PC-9 (cell line): ENCODE data around the gene UBE2M. TPM values are rescaled to one million over a fixed set of nuclear protein-coding genes. Genes with fewer than 3 reads are reported as not detected.
"Not testable (repeated sequence)": the region's sequence is repeated elsewhere in the genome, so short reads cannot be mapped to it uniquely, and the experiment has no call there.

Experiments
- BruUV-seq: library from RNA; stranded (reverse); fragments of 400-500 nt; replicated peaks from 2 replicates; lab custom pipeline; 2021; lab: Mats Ljungman, UMichigan
- CTCF ChIA-PET: fragments of 300-600 bp; sonication (Branson Sonifier 250); formaldehyde crosslinking; loops from one replicate; lab custom pipeline; 2022; ENCODE audit warnings: antibody characterized with exemption; lab: Charles Lee
- POLR2A ChIA-PET: fragments of 300-600 bp; sonication (Branson Sonifier 250); formaldehyde crosslinking; loops from one replicate; lab custom pipeline; 2022; ENCODE audit warnings: antibody characterized with exemption; ENCODE audit not compliant: unreplicated experiment; lab: Charles Lee
- DNase-seq, 2 experiments: peaks; one replicate each; pipeline versions ENCODE4 v3.0.0 to v3.0.0-alpha.2; 2015 to 2022; ENCODE audit warnings: mixed read lengths in 1 of 2
- H2AFZ ChIP-seq: fragments of 200-600 bp; sonication (generic); 2 replicates; pipeline ENCODE4 v1.8.1; 2017; ENCODE audit warnings: antibody characterized with exemption
- H3F3A ChIP-seq: fragments of 200-600 bp; sonication (generic); 2 replicates; pipeline ENCODE4 v1.8.1; 2017; ENCODE audit warnings: antibody characterized with exemption, mild to moderate bottlenecking, low read depth; ENCODE audit not compliant: insufficient read depth
- H3K27ac ChIP-seq: fragments of 200-600 bp; sonication (generic); 2 replicates; pipeline ENCODE4 v1.6.1; 2016; ENCODE audit warnings: mixed run types
- H3K27me3 ChIP-seq: fragments of 200-600 bp; sonication (generic); 2 replicates; pipeline ENCODE4 v1.6.1; 2016; ENCODE audit warnings: low read depth, mixed run types; ENCODE audit not compliant: insufficient read depth
- H3K36me3 ChIP-seq: fragments of 200-600 bp; sonication (generic); 2 replicates; pipeline ENCODE4 v1.6.1; 2016; ENCODE audit warnings: low read depth, mixed run types
- H3K4me1 ChIP-seq: fragments of 200-600 bp; sonication (generic); replicated peaks from 2 replicates; pipeline ENCODE4 v1.6.1; 2016; ENCODE audit warnings: mixed run types; ENCODE audit not compliant: insufficient read depth
- H3K4me2 ChIP-seq: fragments of 200-600 bp; sonication (generic); 2 replicates; pipeline ENCODE4 v1.6.1; 2017; ENCODE audit warnings: mixed run types
- H3K4me3 ChIP-seq: fragments of 200-600 bp; sonication (generic); 2 replicates; pipeline ENCODE4 v1.6.1; 2016; ENCODE audit warnings: mixed run types
- H3K79me2 ChIP-seq: fragments of 200-600 bp; sonication (generic); 2 replicates; pipeline ENCODE4 v1.6.1; 2017; ENCODE audit warnings: low read depth, mixed run types
- H3K9me2 ChIP-seq: fragments of 200-600 bp; sonication (generic); 2 replicates; pipeline ENCODE4 v1.8.1; 2017; ENCODE audit warnings: mild to moderate bottlenecking; ENCODE audit not compliant: insufficient read depth
- H3K9me3 ChIP-seq: fragments of 200-600 bp; sonication (generic); 2 replicates; pipeline ENCODE4 v1.8.1; 2016; ENCODE audit warnings: low read depth; ENCODE audit not compliant: insufficient read depth
- H4K20me1 ChIP-seq: fragments of 200-600 bp; sonication (generic); 2 replicates; pipeline ENCODE4 v1.8.1; 2017; ENCODE audit not compliant: insufficient read depth
- CTCF ChIP-seq: fragments of 200-600 bp; sonication (generic); conservative IDR thresholded peaks from 2 replicates; pipeline ENCODE4 v1.6.1; 2017; ENCODE audit warnings: mixed run types, antibody characterized with exemption, mild to moderate bottlenecking, moderate library complexity
- EZH2 ChIP-seq: fragments of 200-600 bp; sonication (generic); IDR thresholded peaks from 2 replicates; pipeline ENCODE4 v1.8.0; 2017; ENCODE audit warnings: antibody characterized with exemption, low read depth
- intact Hi-C: fragments of 100-400 bp; cut with micrococcal nuclease; formaldehyde crosslinking; loops from one replicate; pipeline ENCODE4 v1.10.0; 2022; ENCODE audit not compliant: unreplicated experiment
- total RNA-seq: library from RNA; stranded (reverse); gene quantifications from 2 replicates; pipeline ENCODE4 v1.2.3, GENCODE V29; 2021

UBE2M gene
- total RNA-seq, 1 experiment from 2014 or later = not detected

GRCh38 chr19:58581227-58582141 is 23.1 kb upstream of the UBE2M start:
- Histone ChIP-seq H3K27me3 (no peaks in the 10 kb centered on the region), H3K9me3 (no peaks in the 10 kb centered on the region), H3K4me2 (no peak overlapping the region), H3K27ac (no peak overlapping the region), H3K4me3 (no peak overlapping the region), H3F3A (no peaks in the 10 kb centered on the region), H3K79me2 (no peaks in the 10 kb centered on the region), H4K20me1 (no peaks in the 10 kb centered on the region), H2AFZ (no peak overlapping the region), H3K4me1 (no peaks in the 10 kb centered on the region), H3K36me3 (no peaks in the 10 kb centered on the region), H3K9me2 (no peaks in the 10 kb centered on the region)
- ChIA-PET CTCF (no interaction called here), POLR2A (no interaction called here)
- TF ChIP-seq EZH2 = no peak
- no peak for TF ChIP-seq CTCF
- no peak for DNase-seq
- BruUV-seq = no TSS peak
- intact Hi-C loops = no loop called here

GRCh38 chr19:58579473-58580142 is 21.2 kb upstream of the UBE2M start:
- Histone ChIP-seq H3K9me3 (no peaks in the 10 kb centered on the region), H3K27ac (no peak overlapping the region), H3K4me2 (no peak overlapping the region), H3F3A (no peaks in the 10 kb centered on the region), H4K20me1 (no peaks in the 10 kb centered on the region), H3K4me3 (no peak overlapping the region), H2AFZ (no peak overlapping the region), H3K9me2 (no peaks in the 10 kb centered on the region), H3K27me3 (no peaks in the 10 kb centered on the region), H3K36me3 (no peaks in the 10 kb centered on the region), H3K79me2 (no peaks in the 10 kb centered on the region), H3K4me1 (no peaks in the 10 kb centered on the region)
- ChIA-PET POLR2A (no interaction called here), CTCF (no interaction called here)
- TF ChIP-seq EZH2 (no peak), CTCF (no peak)
- BruUV-seq = no TSS peak
- no peak for DNase-seq
- intact Hi-C loops = no loop called here

- no peaks in the 10 kb centered on the region for H3F3A ChIP-seq
- CTCF ChIA-PET = no interaction called here
- DNase-seq = no peak
- no peak overlapping the region for H3K4me2 ChIP-seq
- H2AFZ ChIP-seq = no peak overlapping the region
- intact Hi-C loops = no loop called here
- TF ChIP-seq CTCF = no peak
- TF ChIP-seq EZH2 = no peak
- H3K36me3 ChIP-seq = no peaks in the 10 kb centered on the region
- H3K9me3 ChIP-seq = no peaks in the 10 kb centered on the region
- H4K20me1 ChIP-seq = no peaks in the 10 kb centered on the region
- BruUV-seq = no TSS peak
- H3K9me2 ChIP-seq = no peaks in the 10 kb centered on the region
- POLR2A ChIA-PET = no interaction called here
- H3K4me1 ChIP-seq = no peaks in the 10 kb centered on the region
- no peaks in the 10 kb centered on the region for H3K27me3 ChIP-seq
- no peaks in the 10 kb centered on the region for H3K79me2 ChIP-seq
- H3K4me3 ChIP-seq = no peak overlapping the region
- no peak overlapping the region for H3K27ac ChIP-seq
These were observed 19.9 kb upstream of the UBE2M start for GRCh38 chr19:58578012-58578925.

GRCh38 chr19:58577581-58577980 is 19.2 kb upstream of the UBE2M start:
- H3K4me1 ChIP-seq, H3K9me3 ChIP-seq, H3K9me2 ChIP-seq, H3K4me3 ChIP-seq, H3F3A ChIP-seq, DNase-seq, H3K27ac ChIP-seq, POLR2A ChIA-PET, BruUV-seq, intact Hi-C loops, H4K20me1 ChIP-seq, H3K4me2 ChIP-seq, H2AFZ ChIP-seq, H3K36me3 ChIP-seq, H3K79me2 ChIP-seq, CTCF ChIA-PET, H3K27me3 ChIP-seq: not testable (repeated sequence)
